NCI-H526 (cell line): Measurements from ENCODE around the gene TLR2.
"Not testable (repeated sequence)": the region's sequence is repeated elsewhere in the genome, so short reads cannot be mapped to it uniquely, and the experiment has no call there.

Experiments
- DNase-seq, 2 experiments: peaks; one replicate each; lab custom pipeline; 2025; lab: John Stamatoyannopoulos, UW

Gene TLR2

GRCh38 chr4:153661215-153661822 is 22.8 kb upstream of the TLR2 start:
- DNase-seq = no peak

GRCh38 chr4:153661908-153662307 is 22.2 kb upstream of the TLR2 start:
- DNase-seq = no peak

DNA sequence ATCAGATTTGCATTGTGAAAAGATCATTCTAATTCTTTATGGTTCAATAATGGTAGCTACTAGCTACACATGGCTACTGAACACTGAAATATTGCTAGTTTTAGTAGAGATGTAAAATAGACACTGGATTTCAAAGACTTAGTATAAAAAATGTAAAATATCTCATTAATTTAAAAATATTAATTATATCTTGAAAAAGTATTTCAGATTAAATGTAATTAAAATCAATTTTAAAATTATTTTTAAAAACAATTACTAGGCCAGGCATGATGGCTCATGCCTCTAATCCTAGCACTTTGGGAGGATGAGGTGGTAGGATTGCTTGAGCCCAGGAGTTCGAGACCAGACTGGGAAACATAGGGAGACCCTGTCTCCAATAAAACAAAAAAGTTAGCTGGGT is 20.4 kb upstream of the TLR2 start:
- DNase-seq = no peak

GRCh38 chr4:153666505-153666904 is 17.6 kb upstream of the TLR2 start:
- not testable (repeated sequence) for DNase-seq

- DNase-seq = no peak
Measured at GRCh38 chr4:153668647-153669046, 15.4 kb upstream of the TLR2 start.

- DNase-seq = no peak
Measured at GRCh38 chr4:153669838-153670237, 14.2 kb upstream of the TLR2 start.

DNA sequence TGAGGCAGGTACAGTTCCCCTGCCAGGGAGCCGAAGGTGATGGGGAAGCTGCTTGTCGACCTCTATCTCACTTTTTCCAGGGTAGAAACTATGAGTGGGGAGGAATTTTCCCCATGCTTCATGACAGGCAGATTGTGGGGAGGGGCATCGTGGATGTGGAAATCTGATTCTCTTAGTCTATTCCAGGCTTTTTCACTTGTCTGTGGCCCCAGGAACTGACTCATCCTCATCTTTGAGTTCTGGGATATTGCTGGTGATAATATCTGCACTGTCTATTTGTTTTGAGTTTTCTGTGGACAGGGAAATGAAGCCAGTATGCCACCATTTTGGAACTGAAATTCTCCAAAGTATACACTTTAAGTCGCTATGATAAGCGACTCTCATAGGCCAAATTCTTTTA is 7.6 kb upstream of the TLR2 start:
- no peak for DNase-seq

DNA sequence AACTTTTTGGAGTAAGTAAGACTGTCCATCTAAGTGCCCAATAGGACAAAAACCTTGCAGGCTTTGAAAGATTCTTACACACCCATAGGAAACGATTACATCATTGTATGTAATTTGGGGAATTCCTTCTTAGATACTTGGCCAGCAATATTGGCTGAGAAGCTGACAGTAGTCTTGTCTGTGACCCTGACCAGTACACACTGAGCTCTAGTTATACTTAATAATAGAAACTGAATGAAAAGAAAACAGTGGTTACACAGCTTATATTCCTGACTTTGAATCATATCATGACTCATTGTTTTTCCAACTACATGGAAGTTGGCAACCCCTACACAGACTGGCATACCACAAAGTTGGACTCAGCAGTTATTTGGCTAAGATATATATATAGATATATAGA is 7.1 kb upstream of the TLR2 start:
- DNase-seq = no peak

DNA sequence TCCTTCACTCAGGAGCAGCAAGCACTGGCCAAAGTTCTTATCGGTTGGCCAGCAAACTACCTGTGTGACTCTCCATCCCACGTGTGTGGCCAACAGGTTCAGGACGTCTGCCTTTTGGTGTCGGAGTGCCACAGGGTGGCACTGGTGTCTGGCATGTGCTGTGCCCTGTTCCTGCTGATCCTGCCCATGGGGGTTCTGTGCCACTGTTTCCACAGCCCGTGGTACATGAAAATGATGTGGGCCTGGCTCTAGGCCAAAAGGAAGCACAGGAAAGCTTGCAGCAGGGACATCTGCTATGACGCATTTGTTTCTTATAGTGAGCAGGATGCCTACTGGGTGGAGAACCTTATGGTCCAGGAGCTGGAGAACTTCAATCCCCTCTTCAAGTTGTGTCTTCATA is 4.6 kb upstream of the TLR2 start:
- DNase-seq = no peak

- peak in 1 of 2 experiments; percentile 24 for DNase-seq
Measured at GRCh38 chr4:153683763-153684181, 308 bp upstream of the TLR2 start.

- no peak for DNase-seq
Measured at GRCh38 chr4:153684971-153685371, 891 bp downstream of the TLR2 start.

DNA sequence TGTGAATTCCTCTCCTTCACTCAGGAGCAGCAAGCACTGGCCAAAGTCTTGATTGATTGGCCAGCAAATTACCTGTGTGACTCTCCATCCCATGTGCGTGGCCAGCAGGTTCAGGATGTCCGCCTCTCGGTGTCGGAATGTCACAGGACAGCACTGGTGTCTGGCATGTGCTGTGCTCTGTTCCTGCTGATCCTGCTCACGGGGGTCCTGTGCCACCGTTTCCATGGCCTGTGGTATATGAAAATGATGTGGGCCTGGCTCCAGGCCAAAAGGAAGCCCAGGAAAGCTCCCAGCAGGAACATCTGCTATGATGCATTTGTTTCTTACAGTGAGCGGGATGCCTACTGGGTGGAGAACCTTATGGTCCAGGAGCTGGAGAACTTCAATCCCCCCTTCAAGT is 20.4 kb downstream of the TLR2 start:
- DNase-seq = peak; percentile 10 to 74

GRCh38 chr4:153705743-153706468 is 21.8 kb downstream of the TLR2 start:
- DNase-seq = no peak

- DNase-seq = no peak
Measured at GRCh38 chr4:153706519-153706918, 22.4 kb downstream of the TLR2 start.

GRCh38 chr4:153710681-153711080 is 26.6 kb downstream of the TLR2 start:
- no peak for DNase-seq

GRCh38 chr4:153713866-153714646 is 30.0 kb downstream of the TLR2 start:
- no peak for DNase-seq

DNA sequence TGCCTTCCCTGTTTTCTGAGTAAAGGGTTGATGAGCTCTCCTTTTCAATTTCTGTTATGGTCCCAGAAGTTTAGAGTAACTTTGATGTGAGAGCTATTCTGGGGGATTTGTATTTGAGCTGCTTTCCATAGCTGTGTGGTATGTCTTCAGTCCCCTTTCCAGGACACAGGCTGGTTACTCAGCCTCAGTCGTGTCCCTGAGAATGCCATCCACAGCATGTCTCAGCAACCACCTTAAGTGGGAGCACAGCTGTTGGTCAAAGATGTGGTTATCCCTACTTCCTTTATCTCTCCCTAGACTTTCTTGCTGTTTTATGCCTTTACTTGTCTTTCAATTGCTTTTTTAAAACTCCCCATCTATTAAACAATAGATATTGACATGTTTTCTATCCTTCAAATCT is 38.0 kb downstream of the TLR2 start:
- DNase-seq = no peak

DNA sequence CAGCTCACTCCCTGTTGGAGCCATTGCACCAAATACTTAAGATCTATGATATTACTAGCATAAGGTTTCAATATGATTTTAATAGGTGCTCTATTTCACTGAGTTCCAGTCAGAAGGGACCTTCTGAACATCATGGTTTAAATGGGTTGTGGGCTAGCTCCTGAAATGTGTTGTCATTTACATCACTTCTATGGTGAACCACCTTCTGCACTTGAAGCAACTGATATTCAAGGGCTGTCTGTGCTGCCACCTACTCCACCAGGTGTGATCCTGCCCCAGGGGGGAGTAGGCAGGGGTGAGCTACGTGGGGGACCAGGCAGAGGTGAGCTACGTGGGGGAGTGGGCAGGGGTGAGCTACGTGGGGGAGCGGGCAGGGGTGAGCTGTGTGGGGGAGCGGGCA is 40.5 kb downstream of the TLR2 start:
- no peak for DNase-seq

DNA sequence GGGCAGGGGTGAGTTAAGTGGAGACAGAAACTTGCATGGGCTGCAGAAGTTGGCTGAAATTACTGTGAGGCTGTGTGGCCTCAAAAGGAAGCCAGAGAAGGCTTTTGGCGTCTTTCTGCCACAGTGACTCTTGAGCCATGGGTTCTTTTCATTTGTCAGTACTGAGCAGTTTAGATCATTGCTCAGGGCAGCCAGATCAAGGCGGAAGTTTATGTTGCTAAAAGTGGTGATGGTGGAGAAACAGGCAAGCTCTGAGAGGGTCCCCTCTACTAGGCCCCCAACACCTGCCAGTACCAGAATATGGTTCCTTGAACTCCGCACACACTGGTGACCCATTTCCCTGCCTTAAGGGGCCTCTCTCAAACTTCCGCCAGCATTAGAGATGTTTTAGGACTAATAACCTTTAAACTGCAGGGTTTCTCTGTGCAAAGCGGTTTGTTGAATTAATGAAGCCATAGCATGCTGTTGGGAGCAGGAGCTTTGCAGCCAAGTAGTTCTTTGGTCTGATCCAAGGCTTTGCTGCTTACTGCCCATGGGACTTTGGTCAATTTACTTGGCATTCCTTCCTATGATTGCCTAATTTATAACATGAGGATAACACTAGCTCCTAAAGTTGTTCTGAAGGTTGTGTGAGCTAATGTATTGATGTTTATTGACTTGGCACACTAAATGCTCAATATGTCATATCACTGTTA is 41.2 kb downstream of the TLR2 start:
- DNase-seq = no peak

DNA sequence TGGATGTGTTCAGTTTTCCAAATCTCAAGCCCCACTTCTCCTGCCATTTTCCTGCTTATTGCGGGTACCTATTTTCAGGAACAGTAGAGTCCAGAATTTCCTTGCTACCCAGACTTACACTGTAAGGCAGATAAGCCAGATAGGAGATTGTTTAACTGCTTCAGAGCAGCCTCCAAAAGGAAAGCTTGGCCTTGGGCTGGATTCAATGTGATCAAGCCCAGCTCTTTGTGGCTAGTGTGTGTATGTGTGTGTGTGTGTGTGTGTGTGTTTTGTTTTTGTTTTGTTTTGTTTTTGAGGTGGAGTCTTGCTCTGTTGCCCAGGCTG is 41.7 kb downstream of the TLR2 start:
- no peak for DNase-seq

DNA sequence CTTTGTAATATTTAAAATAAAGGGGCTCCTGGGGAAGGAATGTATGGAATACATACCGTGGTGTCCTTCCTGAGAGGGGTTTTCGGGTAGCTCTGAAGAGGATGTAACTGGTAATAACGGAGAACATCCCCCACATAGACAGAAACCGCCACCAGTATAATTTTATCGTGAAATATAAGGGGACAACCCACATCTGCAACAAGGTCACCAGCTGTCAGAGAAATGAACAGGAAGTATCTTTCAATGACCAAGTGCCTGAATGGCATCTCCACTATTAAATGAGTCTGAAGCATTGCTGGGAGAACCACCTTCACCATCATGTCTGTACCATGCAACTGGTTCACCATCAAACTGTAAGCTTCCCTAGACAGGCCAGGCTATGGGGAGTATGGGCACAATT is 44.1 kb downstream of the TLR2 start:
- no peak for DNase-seq

DNA sequence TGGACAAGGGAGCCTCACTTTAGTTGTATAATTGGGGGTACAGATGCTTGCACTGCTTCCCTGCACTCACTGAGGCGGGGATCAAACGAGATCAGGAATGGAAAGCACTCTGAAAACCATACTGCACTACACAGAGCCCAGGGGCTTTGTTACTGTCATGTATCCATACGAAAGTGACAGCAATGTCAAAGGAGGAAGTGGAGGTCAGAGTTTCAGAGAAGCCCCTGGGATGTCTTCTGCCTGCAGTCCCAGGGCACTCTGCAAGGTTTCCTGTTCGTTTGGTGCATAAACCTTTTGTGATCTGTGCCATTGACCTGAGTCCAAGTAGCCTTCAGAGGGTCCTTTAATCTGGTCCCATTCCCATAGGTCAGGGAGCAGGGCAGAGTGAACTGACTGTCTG is 44.6 kb downstream of the TLR2 start:
- no peak for DNase-seq

DNA sequence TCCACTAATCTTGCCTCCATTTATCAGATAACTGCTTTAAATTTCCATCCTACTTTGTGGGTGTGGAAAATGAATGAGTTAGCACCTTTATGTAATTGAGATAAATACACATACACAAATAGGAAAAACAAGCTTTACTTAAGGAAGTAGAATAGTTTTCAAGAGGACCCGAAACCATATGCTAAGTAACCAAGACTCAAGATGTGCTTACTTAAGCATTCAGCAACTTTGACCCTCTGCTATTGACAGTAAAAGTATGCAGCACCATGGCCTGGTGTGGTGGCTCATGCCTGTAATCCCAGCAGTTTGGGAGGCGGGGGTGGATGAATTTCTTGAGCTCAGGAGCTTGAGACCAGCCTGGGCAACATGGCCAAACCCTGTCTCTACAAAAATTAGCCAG is 45.8 kb downstream of the TLR2 start:
- DNase-seq = no peak
